SKM-1 treated with dmso at 0.1 percent for 144 hours (cell line): ENCODE data around the gene RPL10A.

ENCODE experiments used
- DNase-seq: peaks from one replicate; lab custom pipeline; 2025; ENCODE audit not compliant: unreplicated experiment; lab: John Stamatoyannopoulos, UW

Gene RPL10A

GRCh38 chr6:35448191-35448590, 20.0 kb upstream of the RPL10A start:
- DNase-seq: no peak

GRCh38 chr6:35449287-35449881, 18.8 kb upstream of the RPL10A start:
- peak; percentile 79 for DNase-seq

- no peak for DNase-seq
Measured at GRCh38 chr6:35451354-35452182, 16.6 kb upstream of the RPL10A start.

- DNase-seq: peak; percentile 83
Measured at GRCh38 chr6:35452183-35453090, 15.8 kb upstream of the RPL10A start, which contains the start of gene FANCE. TSS of gene FANCE (plus strand) at chr6:35452338. CDS start at chr6:35452546, 208 bp downstream.

GRCh38 chr6:35453236-35453635, 15.0 kb upstream of the RPL10A start:
- DNase-seq: no peak

GRCh38 chr6:35454391-35455110, 13.7 kb upstream of the RPL10A start:
- DNase-seq: peak; percentile 53

GRCh38 chr6:35457907-35458306, 10.3 kb upstream of the RPL10A start:
- no peak for DNase-seq

GRCh38 chr6:35461270-35461669, 6.9 kb upstream of the RPL10A start:
- DNase-seq: no peak

- no peak for DNase-seq
Measured at GRCh38 chr6:35463292-35463691, 4.9 kb upstream of the RPL10A start.

- DNase-seq: no peak
Measured at GRCh38 chr6:35465646-35466045, 2.6 kb upstream of the RPL10A start.

- no peak for DNase-seq
Measured at GRCh38 chr6:35468980-35469750, 964 bp downstream of the RPL10A start.

- DNase-seq: no peak
Measured at GRCh38 chr6:35469751-35470662, 1.8 kb downstream of the RPL10A start.

- DNase-seq: no peak
Measured at GRCh38 chr6:35470663-35471120, 2.5 kb downstream of the RPL10A start.

- no peak for DNase-seq
Measured at GRCh38 chr6:35471836-35472345, 3.7 kb downstream of the RPL10A start.

GRCh38 chr6:35473075-35473849, 5.1 kb downstream of the RPL10A start:
- DNase-seq: no peak

GRCh38 chr6:35473850-35474130, 5.6 kb downstream of the RPL10A start:
- DNase-seq: no peak

GRCh38 chr6:35474131-35474941, 6.1 kb downstream of the RPL10A start:
- no peak for DNase-seq
